ENCODE results near the gene AK2. TPM values are rescaled to one million over a fixed set of nuclear protein-coding genes. Genes with fewer than 3 reads are reported as not detected.
A peak's percentile ranks its signal among the peaks of the same experiment; 100 is the strongest.

The AK2 gene
- total and polyA plus RNA-seq, 7 donors: 79.6 to 202 (median 139) TPM

- Histone ChIP-seq H3K9me3 (no peaks in the 10 kb centered on the region), H3K4me3 (no peak overlapping the region), H3K4me1 (peaks cover 0 to 13% (median 8%) of the 10 kb centered on the region in 4 donors), H3K36me3 (no peaks in the 10 kb centered on the region), H3K27me3 (no peaks in the 10 kb centered on the region), H3K27ac (no peak overlapping the region)
- intact Hi-C loops (cut with DNase I): no loop called here
- no peak for TF ChIP-seq POLR2AphosphoS5 (IDR thresholded peaks at IDR 0.05)
- TF ChIP-seq POLR2A (IDR thresholded peaks at IDR 0.05): no peak
- TF ChIP-seq CTCF (IDR thresholded peaks at IDR 0.05): no peak
- TF ChIP-seq EP300 (IDR thresholded peaks at IDR 0.05): no peak
- DNase-seq: no peak
- 96 to 98% methylated on average over 4 of the region's 4 CpGs for WGBS, 2 donors
Observed at GRCh38 chr1:33002006-33002405, 34.7 kb downstream of the AK2 start.

- H3K4me3 ChIP-seq: no peak overlapping the region
- TF ChIP-seq CTCF (IDR thresholded peaks at IDR 0.05): no peak
- TF ChIP-seq EP300 (IDR thresholded peaks at IDR 0.05): no peak
- TF ChIP-seq POLR2AphosphoS5 (IDR thresholded peaks at IDR 0.05): no peak
- no peak for TF ChIP-seq POLR2A (IDR thresholded peaks at IDR 0.05)
- no peaks in the 10 kb centered on the region for H3K36me3 ChIP-seq
- H3K27ac ChIP-seq: no peak overlapping the region
- no peaks in the 10 kb centered on the region for H3K27me3 ChIP-seq
- no peaks in the 10 kb centered on the region for H3K9me3 ChIP-seq
- DNase-seq: no peak
- H3K4me1 ChIP-seq: peaks cover 0 to 13% (median 8%) of the 10 kb centered on the region in 4 donors
- intact Hi-C loops (cut with DNase I): no loop called here
- WGBS, 2 donors: 93 to 98% methylated on average over 2 of the region's 2 CpGs
Observed at GRCh38 chr1:33001282-33001681, 35.4 kb downstream of the AK2 start.

GRCh38 chr1:33000427-33001026 lies 36.2 kb downstream of the AK2 start:
- H3K4me1 ChIP-seq: peaks cover 0 to 13% (median 8%) of the 10 kb centered on the region in 4 donors
- WGBS, 2 donors: 78 to 84% methylated on average over 4 of the region's 4 CpGs
- no peaks in the 10 kb centered on the region for H3K9me3 ChIP-seq
- DNase-seq: no peak
- no peak overlapping the region for H3K4me3 ChIP-seq
- intact Hi-C loops (cut with DNase I): no loop called here
- no peaks in the 10 kb centered on the region for H3K36me3 ChIP-seq
- H3K27ac ChIP-seq: no peak overlapping the region
- TF ChIP-seq POLR2AphosphoS5 (IDR thresholded peaks at IDR 0.05) (no peak), POLR2A (IDR thresholded peaks at IDR 0.05) (no peak), EP300 (IDR thresholded peaks at IDR 0.05) (no peak), CTCF (IDR thresholded peaks at IDR 0.05) (no peak)
- H3K27me3 ChIP-seq: no peaks in the 10 kb centered on the region

DNA sequence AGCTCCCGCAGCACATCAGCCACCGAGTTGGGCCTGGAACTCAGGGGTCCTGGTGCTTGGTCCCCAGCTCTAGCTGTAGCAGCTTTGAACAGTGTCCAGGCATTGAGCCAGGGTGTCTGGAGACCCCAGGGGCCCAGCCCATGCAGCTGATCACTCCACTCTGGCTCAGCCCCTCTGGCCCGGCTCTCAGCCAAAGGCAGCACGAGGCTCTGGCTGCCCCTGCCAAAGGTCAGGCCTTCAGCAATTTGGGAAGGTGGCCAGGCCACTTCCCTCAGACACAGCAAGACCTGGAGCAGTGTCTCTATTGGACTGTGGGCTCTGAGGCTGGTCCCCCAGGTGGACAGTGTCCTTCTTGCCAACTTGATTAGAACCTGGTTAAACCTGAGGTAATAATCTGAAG lies 37.7 kb downstream of the AK2 start:
- WGBS, 2 donors: 80 to 86% methylated on average over 4 of the region's 4 CpGs
- H3K27me3 ChIP-seq: no peaks in the 10 kb centered on the region
- no peak overlapping the region for H3K27ac ChIP-seq
- H3K4me3 ChIP-seq: no peak overlapping the region
- peaks cover 0 to 13% (median 8%) of the 10 kb centered on the region in 4 donors for H3K4me1 ChIP-seq
- no peak for DNase-seq
- no peak for TF ChIP-seq CTCF (IDR thresholded peaks at IDR 0.05)
- TF ChIP-seq EP300 (IDR thresholded peaks at IDR 0.05): no peak
- intact Hi-C loops (cut with DNase I): no loop called here
- H3K9me3 ChIP-seq: no peaks in the 10 kb centered on the region
- H3K36me3 ChIP-seq: no peaks in the 10 kb centered on the region

GRCh38 chr1:32998064-32998463 lies 38.6 kb downstream of the AK2 start:
- H3K27me3 ChIP-seq: no peaks in the 10 kb centered on the region
- TF ChIP-seq POLR2AphosphoS5 (IDR thresholded peaks at IDR 0.05) (no peak), EP300 (IDR thresholded peaks at IDR 0.05) (no peak), POLR2A (IDR thresholded peaks at IDR 0.05) (no peak)
- intact Hi-C loops (cut with DNase I): no loop called here
- no peaks in the 10 kb centered on the region for H3K36me3 ChIP-seq
- H3K4me3 ChIP-seq: no peak overlapping the region
- H3K27ac ChIP-seq: peak overlapping the region in 2 of 4 donors; percentile 30 to 48
- H3K4me1 ChIP-seq: peaks cover 0 to 13% (median 8%) of the 10 kb centered on the region in 4 donors
- no peak for DNase-seq
- H3K9me3 ChIP-seq: no peaks in the 10 kb centered on the region
- 74 to 83% methylated on average over 5 of the region's 5 CpGs for WGBS, 2 donors

All from sigmoid colon (tissue), 7 donors.